ENCODE data around the gene SSH3.

DNA sequence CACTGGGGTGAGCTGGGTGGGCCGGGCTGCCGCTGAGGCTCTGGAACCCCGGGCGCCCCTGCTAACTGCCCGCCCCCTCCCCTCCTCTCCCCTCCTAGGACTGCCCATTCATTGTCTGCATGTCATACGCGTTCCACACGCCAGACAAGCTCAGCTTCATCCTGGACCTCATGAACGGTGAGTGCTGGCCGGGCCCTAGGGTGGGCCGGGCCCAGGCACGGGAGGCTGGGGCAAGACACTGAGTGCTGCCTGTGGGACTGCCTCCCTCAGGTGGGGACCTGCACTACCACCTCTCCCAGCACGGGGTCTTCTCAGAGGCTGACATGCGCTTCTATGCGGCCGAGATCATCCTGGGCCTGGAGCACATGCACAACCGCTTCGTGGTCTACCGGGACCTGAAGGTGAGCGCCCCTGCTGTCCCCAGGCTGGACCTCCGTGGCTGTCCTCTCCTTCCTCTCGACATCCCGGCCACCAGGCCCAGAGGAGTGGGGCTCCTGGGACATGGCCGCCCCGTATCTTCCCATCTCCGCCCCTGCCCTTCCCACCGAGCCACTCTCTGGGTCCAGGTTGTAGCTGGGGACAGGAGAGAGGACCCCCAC is 21.7 kb upstream of the SSH3 start:
- TF ChIP-seq, protein P1, sequence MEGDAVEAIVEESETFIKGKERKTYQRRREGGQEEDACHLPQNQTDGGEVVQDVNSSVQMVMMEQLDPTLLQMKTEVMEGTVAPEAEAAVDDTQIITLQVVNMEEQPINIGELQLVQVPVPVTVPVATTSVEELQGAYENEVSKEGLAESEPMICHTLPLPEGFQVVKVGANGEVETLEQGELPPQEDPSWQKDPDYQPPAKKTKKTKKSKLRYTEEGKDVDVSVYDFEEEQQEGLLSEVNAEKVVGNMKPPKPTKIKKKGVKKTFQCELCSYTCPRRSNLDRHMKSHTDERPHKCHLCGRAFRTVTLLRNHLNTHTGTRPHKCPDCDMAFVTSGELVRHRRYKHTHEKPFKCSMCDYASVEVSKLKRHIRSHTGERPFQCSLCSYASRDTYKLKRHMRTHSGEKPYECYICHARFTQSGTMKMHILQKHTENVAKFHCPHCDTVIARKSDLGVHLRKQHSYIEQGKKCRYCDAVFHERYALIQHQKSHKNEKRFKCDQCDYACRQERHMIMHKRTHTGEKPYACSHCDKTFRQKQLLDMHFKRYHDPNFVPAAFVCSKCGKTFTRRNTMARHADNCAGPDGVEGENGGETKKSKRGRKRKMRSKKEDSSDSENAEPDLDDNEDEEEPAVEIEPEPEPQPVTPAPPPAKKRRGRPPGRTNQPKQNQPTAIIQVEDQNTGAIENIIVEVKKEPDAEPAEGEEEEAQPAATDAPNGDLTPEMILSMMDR (IDR thresholded peaks at IDR 0.05; ENCODE audit: poor library complexity, severe bottlenecking): no peak
- TF ChIP-seq EP300 (conservative IDR thresholded peaks at IDR 0.05; ENCODE audit: poor library complexity, severe bottlenecking): no peak
- TF ChIP-seq EZH2 (IDR thresholded peaks at IDR 0.05; ENCODE audit: borderline replicate concordance, insufficient read depth, low read length, poor library complexity, severe bottlenecking): no peak
- TF ChIP-seq POLR2AphosphoS5 (IDR thresholded peaks at IDR 0.05): no peak
- TF ChIP-seq RAD21 (conservative IDR thresholded peaks at IDR 0.05): no peak
- TF ChIP-seq, protein P2, sequence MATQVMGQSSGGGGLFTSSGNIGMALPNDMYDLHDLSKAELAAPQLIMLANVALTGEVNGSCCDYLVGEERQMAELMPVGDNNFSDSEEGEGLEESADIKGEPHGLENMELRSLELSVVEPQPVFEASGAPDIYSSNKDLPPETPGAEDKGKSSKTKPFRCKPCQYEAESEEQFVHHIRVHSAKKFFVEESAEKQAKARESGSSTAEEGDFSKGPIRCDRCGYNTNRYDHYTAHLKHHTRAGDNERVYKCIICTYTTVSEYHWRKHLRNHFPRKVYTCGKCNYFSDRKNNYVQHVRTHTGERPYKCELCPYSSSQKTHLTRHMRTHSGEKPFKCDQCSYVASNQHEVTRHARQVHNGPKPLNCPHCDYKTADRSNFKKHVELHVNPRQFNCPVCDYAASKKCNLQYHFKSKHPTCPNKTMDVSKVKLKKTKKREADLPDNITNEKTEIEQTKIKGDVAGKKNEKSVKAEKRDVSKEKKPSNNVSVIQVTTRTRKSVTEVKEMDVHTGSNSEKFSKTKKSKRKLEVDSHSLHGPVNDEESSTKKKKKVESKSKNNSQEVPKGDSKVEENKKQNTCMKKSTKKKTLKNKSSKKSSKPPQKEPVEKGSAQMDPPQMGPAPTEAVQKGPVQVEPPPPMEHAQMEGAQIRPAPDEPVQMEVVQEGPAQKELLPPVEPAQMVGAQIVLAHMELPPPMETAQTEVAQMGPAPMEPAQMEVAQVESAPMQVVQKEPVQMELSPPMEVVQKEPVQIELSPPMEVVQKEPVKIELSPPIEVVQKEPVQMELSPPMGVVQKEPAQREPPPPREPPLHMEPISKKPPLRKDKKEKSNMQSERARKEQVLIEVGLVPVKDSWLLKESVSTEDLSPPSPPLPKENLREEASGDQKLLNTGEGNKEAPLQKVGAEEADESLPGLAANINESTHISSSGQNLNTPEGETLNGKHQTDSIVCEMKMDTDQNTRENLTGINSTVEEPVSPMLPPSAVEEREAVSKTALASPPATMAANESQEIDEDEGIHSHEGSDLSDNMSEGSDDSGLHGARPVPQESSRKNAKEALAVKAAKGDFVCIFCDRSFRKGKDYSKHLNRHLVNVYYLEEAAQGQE (IDR thresholded peaks at IDR 0.05; ENCODE audit: borderline replicate concordance): no peak

Data from neural cell (in vitro differentiated cells).